KMS-11 (cell line): Measurements from ENCODE around the gene MEP1A.

Experiments
- H2AFZ ChIP-seq: fragments of 200-600 bp; sonication (generic); 2 replicates; pipeline ENCODE4 v1.6.1; 2016; ENCODE audit warnings: antibody characterized with exemption, mixed run types, low read depth
- H3K27ac ChIP-seq: fragments of 200-600 bp; sonication (generic); 2 replicates; pipeline ENCODE4 v1.6.1; 2016; ENCODE audit warnings: mild to moderate bottlenecking, mixed run types
- H3K27me3 ChIP-seq: fragments of 200-600 bp; sonication (generic); 2 replicates; pipeline ENCODE4 v1.6.1; 2017; ENCODE audit warnings: mild to moderate bottlenecking, low read depth, mixed run types, moderate library complexity; ENCODE audit not compliant: insufficient read depth
- H3K36me3 ChIP-seq: fragments of 200-600 bp; sonication (generic); 2 replicates; pipeline ENCODE4 v1.6.1; 2017; ENCODE audit warnings: mild to moderate bottlenecking, mixed run types; ENCODE audit not compliant: insufficient read depth
- H3K4me1 ChIP-seq: fragments of 200-600 bp; sonication (generic); 2 replicates; pipeline ENCODE4 v1.6.1; 2016; ENCODE audit warnings: mild to moderate bottlenecking, low read depth, mixed run types; ENCODE audit not compliant: poor library complexity, severe bottlenecking
- H3K4me2 ChIP-seq: fragments of 200-600 bp; sonication (generic); 2 replicates; pipeline ENCODE4 v1.7.0; 2016; ENCODE audit warnings: mild to moderate bottlenecking, mixed run types
- H3K4me3 ChIP-seq: fragments of 200-600 bp; sonication (generic); IDR thresholded peaks from 2 replicates; pipeline ENCODE4 v1.6.1; 2017; ENCODE audit warnings: low read depth, low read length, mixed read lengths; ENCODE audit not compliant: insufficient read depth
- H3K79me2 ChIP-seq: fragments of 200-600 bp; sonication (generic); 2 replicates; pipeline ENCODE4 v1.6.1; 2016; ENCODE audit warnings: low read depth, mixed run types; ENCODE audit not compliant: insufficient read depth
- H3K9ac ChIP-seq: fragments of 200-600 bp; sonication (generic); 2 replicates; pipeline ENCODE4 v1.6.1; 2016; ENCODE audit warnings: mild to moderate bottlenecking, mixed run types
- H4K20me1 ChIP-seq: fragments of 200-600 bp; sonication (generic); 2 replicates; pipeline ENCODE4 v1.6.1; 2016; ENCODE audit warnings: mild to moderate bottlenecking, mixed run types; ENCODE audit not compliant: insufficient read depth
- TF ChIP-seq, protein P1 (sequence below): fragments of 200-600 bp; sonication (generic); conservative IDR thresholded peaks from 2 replicates; pipeline ENCODE4 v1.6.1; 2017; ENCODE audit warnings: low read depth, mild to moderate bottlenecking, antibody characterized with exemption, low read length, moderate library complexity, mixed read lengths

Gene MEP1A

DNA sequence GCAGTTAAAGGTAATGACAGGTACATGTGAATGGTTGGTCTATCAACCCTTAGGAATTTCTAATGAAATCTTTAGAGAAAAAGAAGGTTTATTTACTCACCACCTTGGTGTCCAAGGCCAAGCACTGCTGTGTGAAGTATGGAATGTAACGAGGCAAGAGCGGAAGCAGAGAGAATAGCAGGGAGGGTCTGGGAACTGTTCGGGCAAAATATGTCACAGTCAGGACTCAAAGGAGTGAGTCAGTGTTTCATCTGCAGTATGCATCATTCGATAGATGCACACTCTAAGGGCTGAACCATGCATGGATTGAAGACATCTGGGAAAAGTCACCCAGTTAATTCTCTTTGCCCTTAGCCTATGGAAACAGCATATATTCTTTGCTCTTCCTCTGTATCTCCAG is 95.4 kb downstream of the MEP1A start:
- Histone ChIP-seq H3K27me3 (no peaks in the 10 kb centered on the region), H3K79me2 (no peaks in the 10 kb centered on the region), H3K4me1 (no peaks in the 10 kb centered on the region), H3K27ac (no peak overlapping the region), H4K20me1 (no peaks in the 10 kb centered on the region), H2AFZ (no peak overlapping the region), H3K9ac (no peak overlapping the region), H3K36me3 (no peaks in the 10 kb centered on the region), H3K4me3 (no peak overlapping the region), H3K4me2 (no peak overlapping the region)
- TF ChIP-seq, protein P1, sequence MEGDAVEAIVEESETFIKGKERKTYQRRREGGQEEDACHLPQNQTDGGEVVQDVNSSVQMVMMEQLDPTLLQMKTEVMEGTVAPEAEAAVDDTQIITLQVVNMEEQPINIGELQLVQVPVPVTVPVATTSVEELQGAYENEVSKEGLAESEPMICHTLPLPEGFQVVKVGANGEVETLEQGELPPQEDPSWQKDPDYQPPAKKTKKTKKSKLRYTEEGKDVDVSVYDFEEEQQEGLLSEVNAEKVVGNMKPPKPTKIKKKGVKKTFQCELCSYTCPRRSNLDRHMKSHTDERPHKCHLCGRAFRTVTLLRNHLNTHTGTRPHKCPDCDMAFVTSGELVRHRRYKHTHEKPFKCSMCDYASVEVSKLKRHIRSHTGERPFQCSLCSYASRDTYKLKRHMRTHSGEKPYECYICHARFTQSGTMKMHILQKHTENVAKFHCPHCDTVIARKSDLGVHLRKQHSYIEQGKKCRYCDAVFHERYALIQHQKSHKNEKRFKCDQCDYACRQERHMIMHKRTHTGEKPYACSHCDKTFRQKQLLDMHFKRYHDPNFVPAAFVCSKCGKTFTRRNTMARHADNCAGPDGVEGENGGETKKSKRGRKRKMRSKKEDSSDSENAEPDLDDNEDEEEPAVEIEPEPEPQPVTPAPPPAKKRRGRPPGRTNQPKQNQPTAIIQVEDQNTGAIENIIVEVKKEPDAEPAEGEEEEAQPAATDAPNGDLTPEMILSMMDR = no peak
